ENCODE results near the gene STK38L.

DNA sequence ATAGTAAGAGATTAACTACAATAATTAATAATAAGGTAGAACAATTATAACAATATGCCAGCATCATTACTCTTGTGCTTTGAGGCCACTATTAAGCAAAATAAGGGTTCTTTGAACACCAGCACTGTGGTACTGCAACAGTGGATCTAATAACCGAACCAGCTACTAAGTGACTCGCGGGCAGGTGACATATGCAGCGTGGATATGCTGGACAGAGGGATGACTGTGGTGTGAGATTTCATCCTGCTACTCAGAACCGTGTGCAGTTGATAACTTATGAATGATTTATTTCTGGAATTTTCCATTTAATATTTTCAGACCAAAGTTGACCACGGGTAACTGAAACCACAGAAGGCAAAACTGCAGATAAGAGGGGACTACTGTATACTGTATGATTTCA is 123.0 kb downstream of the STK38L start:
- no peak for TF ChIP-seq POLR2A (IDR thresholded peaks at IDR 0.05)
- TF ChIP-seq, protein P1, sequence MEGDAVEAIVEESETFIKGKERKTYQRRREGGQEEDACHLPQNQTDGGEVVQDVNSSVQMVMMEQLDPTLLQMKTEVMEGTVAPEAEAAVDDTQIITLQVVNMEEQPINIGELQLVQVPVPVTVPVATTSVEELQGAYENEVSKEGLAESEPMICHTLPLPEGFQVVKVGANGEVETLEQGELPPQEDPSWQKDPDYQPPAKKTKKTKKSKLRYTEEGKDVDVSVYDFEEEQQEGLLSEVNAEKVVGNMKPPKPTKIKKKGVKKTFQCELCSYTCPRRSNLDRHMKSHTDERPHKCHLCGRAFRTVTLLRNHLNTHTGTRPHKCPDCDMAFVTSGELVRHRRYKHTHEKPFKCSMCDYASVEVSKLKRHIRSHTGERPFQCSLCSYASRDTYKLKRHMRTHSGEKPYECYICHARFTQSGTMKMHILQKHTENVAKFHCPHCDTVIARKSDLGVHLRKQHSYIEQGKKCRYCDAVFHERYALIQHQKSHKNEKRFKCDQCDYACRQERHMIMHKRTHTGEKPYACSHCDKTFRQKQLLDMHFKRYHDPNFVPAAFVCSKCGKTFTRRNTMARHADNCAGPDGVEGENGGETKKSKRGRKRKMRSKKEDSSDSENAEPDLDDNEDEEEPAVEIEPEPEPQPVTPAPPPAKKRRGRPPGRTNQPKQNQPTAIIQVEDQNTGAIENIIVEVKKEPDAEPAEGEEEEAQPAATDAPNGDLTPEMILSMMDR (IDR thresholded peaks at IDR 0.05), result no peak

Measured in testis (tissue), 2 donors.